DMS79 (cell line): Measurements from ENCODE around the gene YKT6.

Experiments used
- DNase-seq: peaks from one replicate; lab custom pipeline; 2025; lab: John Stamatoyannopoulos, UW

YKT6 gene

DNA sequence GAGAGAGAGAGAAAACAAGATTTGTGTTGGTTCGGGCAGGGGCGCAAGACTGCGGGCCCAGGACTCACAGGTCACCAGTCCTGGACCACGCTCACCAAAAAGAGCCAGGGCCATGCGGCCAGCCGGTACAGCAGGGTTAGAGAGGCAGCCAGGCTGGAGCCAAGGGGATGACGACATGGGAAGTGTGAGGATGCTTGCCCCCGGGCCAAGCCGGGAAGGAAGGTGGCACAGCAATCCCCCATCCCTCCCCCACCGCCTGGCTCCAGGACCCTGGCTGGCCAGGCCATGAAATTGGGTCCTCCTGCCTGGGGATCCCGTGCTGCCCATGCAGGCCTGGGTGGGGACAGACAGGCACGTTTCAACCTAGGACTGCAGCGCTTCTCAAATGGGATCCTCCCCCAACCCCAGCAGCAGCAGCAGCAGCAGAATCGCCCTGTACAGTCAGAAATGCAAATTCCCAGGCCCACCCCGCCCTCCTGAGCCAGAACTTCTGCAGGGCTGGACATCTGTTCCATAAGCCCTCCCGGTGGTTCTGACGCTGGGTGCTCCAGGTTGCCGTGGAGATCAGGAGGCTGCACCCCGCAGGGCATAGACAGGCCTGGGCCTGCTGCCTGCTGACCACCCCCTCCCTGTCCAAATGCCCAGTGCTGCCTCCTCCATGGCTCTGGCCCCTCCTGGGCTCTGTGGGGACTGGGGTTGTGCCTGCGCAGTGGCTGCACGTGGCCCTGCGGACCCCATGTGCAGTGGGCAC lies 35.0 kb downstream of the YKT6 start:
- peak; percentile 45 for DNase-seq

DNA sequence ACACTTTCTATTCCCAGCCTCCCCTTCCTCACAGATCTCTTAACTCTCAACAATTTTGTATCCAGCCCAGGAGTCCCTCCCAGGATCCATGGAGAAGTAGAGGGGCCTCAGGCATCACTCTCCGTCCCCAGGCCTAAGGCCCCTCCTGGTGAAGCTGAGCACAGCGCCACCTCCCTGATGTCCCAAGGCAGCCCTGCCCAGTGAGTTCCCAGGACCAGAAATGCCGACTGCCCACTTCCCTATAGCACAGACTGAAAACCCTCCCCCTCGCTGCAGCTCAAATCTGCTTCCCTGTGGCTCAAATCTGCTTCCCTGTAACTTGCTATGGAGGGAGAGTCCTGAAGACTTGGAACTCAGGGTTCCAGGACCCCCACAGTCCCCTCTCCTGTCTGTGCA lies 35.6 kb downstream of the YKT6 start:
- DNase-seq = no peak

DNA sequence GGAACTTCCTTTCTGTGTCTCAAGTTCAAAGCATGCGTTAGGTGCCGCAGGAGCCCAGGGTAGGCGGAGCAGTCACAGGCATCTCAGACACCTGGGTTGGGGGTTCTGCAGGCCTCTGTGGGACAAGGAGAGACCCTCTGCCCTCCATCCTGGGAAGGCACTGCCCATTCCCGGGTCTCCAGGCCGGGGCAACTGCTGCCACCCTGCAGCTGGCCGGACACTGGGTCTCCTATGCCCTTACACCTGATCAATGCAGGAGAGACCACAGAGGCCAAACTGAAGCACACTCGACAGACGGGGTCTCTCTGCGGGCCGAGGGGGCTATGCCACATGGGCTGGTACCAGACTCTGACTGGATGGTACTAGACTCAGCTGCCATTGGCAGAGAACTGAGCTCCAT lies 36.9 kb downstream of the YKT6 start:
- DNase-seq = no peak

DNA sequence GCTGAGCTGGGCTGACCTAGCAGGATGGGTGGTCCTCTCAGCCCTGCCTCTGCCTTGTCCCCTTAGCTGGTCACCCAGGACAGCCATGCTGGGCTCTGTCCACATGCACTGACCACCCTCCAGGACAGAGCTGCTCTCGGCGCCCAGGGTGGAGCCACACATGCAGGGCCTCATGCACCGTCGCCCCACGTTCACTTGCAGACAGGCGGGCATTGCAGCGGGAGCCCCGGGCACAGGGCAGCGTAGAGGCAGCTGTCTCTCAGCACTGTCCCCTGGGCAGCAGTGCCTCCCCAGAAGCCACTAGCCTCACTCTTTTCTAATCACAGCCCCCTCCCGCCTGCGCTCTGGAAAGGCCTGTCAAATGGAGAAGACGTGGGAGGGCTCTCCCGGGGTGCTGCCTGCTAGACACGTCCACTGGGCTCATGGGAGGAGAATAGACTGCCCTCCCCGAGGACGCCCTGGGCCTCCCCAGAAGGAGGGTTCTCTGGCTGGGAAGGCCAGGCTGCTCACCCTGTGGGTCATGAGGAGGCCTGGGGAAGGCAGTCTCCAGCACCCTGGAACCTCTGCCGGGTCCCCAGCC lies 37.4 kb downstream of the YKT6 start:
- DNase-seq = no peak

DNA sequence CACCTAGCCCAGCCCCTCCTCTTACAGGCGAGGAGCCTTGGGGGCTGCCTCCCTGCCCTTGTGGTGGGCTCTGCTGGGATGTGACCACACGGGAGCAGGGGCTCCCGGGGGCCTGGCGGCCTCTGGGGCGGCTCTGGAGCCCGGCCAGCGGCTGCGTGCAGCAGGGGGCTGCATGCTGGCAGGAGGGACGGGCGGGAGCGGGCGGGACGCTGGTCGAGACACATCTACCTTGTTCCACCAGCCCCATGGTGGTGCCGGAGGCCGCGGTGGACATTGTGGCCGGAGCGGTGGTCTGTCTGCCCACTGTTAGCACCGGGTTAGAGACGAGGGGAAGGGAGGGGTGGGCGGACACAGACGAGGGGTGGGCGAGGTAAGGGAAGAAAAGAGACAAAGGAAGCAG lies 38.6 kb downstream of the YKT6 start:
- no peak for DNase-seq

DNA sequence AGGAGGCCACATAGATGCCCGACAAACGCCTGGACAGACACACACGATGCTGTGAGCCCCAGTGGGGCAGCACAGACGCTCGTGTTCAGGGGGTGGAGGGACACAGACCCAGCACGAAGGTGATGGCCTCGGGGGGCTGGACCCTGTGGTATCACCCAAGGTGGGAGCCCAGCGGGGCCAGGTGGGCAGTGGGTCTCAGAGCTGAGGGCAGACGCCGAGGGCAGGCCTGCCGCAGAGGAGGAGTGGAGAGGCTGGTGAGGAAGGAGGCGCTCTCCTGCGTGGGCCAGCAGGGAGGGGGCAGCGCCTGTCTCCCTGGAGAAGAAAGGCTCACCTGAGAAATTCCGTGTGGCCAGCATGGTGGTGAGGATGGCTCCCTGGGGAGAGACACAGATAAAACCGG lies 39.6 kb downstream of the YKT6 start:
- no peak for DNase-seq

DNA sequence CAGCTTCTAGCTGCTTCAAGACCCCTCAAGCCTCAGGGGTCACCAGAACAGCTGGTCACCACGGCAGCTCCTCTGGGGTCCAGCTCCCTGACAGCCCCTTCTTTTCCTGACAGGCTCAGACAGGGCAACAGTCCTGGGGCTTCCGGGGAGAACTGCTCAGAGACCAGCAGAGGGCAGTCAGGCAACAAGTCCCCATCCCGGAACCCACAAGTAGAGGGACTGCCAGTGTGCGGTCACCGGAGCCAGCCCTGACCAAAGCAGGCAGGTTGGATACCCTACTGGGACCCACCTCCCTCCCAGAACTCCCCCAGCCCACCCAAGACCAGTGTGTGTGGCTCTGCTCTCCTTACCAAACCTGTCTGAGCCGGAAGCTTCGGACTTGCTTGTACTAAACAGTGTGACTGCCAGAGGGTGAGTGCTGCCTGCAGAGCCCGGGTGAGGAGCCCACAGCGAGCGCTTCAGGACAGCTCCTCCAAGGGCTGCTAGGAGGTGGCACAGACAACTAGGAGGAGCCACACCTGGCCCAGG lies 40.3 kb downstream of the YKT6 start:
- peak; percentile 59 for DNase-seq

GRCh38 chr7:44242091-44242490 lies 41.3 kb downstream of the YKT6 start:
- DNase-seq = no peak

GRCh38 chr7:44244282-44244681 lies 43.5 kb downstream of the YKT6 start:
- DNase-seq = no peak

- DNase-seq = no peak
These were observed 45.8 kb downstream of the YKT6 start for GRCh38 chr7:44246396-44247113.

- no peak for DNase-seq
These were observed 47.3 kb downstream of the YKT6 start for GRCh38 chr7:44247868-44248651.

GRCh38 chr7:44249639-44250234 lies 49.0 kb downstream of the YKT6 start:
- no peak for DNase-seq

DNA sequence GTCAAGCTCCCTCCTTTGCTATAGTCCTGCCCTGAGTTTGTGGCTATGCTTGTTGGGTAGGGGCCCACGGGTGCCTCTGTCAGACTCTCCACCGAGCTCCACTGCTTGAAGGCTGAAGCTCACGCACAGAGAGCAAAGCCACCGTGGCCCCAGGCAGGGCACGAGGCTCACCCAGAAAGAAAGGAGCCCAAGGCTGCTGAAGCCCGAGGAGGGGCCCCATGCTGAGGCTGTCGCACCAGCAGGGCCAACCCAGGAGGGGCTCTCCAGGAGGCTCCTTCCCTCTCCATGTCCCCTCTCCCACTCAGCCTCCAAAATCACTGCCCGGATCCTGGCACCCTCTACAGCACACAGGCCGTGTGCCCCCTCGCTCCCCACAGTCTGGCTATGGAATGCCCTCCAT lies 50.5 kb downstream of the YKT6 start:
- DNase-seq = no peak

DNA sequence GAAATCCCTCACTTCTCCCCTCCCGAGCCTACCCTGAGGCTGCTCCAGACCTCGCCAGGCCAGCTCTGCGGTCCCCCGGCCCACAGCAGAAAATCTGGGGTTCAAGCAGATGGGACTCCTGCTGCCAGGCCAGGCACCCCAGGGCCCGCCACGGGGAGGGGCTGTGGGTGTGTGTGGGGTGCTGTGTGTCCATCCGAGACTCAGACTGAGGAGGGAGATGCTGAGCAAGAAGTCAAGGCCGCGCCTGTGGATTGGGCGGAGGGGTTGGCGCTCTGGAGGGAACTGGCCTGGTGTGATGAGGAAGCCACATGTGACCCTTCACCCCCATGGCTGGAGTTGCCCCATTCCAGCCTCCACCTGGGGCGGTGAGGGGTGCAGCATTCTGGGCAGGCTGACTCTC lies 51.1 kb downstream of the YKT6 start:
- no peak for DNase-seq

DNA sequence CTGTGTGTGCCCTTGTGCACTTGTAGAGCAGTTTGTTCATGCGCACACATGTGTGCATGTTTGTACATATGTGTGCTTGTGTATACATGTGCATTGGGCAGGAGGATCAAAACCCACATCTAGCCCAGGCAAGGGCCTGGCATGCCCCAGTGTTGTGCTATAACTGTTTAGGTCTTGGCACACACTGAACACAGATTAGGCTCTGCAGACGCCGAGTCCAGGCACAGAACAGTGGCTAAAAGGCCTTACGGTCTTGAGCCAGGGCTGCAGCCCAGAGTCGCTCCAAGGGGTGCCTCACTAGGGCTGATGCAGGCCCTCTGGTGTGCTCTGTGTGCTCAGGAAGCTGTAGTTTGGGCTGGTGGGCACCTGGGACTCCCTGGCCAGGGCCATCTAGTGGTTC lies 55.7 kb downstream of the YKT6 start:
- DNase-seq = no peak

DNA sequence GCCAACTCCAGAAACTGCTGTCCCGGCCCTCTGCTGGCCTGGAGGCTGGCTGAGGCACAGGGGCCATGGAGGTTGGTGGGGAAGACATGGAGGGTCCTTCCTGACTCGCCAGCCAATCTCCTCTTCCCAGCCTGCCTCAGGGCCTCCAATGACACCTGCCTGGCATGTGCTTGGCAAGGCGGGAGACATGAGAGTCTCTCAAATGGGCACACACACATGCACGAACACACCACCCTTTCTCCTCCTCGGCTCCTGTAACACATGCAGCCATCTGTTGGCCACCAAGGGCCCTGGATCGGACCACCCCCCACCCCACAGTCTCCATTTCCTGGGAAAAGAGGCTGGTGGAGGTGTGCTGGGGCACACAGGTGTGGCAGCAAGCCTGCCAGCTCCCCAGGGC lies 56.4 kb downstream of the YKT6 start:
- no peak for DNase-seq

GRCh38 chr7:44257618-44258422 lies 57.0 kb downstream of the YKT6 start:
- DNase-seq = no peak

- DNase-seq = no peak
These were observed 57.6 kb downstream of the YKT6 start for GRCh38 chr7:44258423-44258760.

DNA sequence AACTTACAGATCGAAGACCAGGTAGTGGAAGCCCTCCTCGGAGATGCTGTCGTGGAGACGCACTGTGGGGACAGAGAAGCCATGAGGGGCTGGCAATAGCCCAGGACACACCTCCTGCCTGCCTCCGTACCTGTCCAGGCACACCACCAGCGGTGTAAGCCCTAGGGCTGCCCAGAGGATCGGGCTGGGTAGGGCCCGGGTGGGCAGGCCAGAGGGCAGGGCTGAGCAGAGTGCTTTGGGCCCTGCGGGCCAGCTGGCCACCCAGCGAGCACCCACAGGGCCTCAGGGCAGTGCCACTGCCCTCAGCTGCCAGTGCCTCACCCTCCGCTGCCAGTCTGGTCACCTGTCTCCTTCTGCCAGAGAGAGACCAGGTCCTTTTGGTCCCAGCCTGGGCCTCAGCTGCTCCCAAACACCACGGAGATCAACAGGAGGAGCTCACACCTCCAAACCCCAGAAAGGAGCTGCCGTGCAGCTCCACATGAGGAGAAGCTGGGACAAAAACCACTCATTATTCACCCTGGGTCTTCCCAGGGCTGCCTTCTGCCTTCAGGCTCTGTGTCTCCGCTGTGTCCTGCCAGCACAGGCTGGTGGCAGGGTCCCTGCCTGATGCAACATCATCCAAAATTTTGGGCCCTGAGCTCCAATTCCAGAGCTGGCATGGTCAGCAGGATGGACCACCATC lies 58.2 kb downstream of the YKT6 start:
- DNase-seq = no peak
